Suprapubic skin (tissue), 4 donors: ENCODE data around the gene PIK3CD. TPM values are rescaled to one million over a fixed set of nuclear protein-coding genes. Genes with fewer than 3 reads are reported as not detected.

Source experiments
- DNase-seq, 2 donors: peaks; one replicate each; pipeline ENCODE4 v3.0.0-alpha.2; 2019; ENCODE audit warnings: low spot score in 2 of 2
- H3K27ac ChIP-seq: fragments of 200-600 bp; sonication (generic); one replicate; pipeline ENCODE4 v1.5.1; 2019
- H3K27me3 ChIP-seq: fragments of 200-600 bp; sonication (generic); one replicate; pipeline ENCODE4 v1.5.1; 2019
- H3K36me3 ChIP-seq: fragments of 200-600 bp; sonication (generic); one replicate; pipeline ENCODE4 v1.5.1; 2019
- H3K4me1 ChIP-seq: fragments of 200-600 bp; sonication (generic); one replicate; pipeline ENCODE4 v1.5.1; 2019
- H3K4me3 ChIP-seq: fragments of 200-600 bp; sonication (generic); one replicate; pipeline ENCODE4 v1.5.1; 2019; ENCODE audit warnings: mild to moderate bottlenecking
- H3K9me3 ChIP-seq: fragments of 200-600 bp; sonication (generic); one replicate; pipeline ENCODE4 v1.5.1; 2019
- EP300 ChIP-seq: sonication (generic); formaldehyde crosslinking; IDR thresholded peaks from one replicate; pipeline ENCODE4 v1.6.1; 2017; ENCODE audit warnings: antibody characterized with exemption
- POLR2A ChIP-seq, 2 donors: fragments of 450-650 bp; IDR thresholded peaks; one replicate each; pipeline ENCODE4 v1.6.1; 2017; ENCODE audit warnings: antibody characterized with exemption in 2 of 2, mild to moderate bottlenecking in 2 of 2, moderate library complexity in 2 of 2
- POLR2AphosphoS5 ChIP-seq, 3 donors: sonication (generic); formaldehyde crosslinking; IDR thresholded peaks; one replicate each; pipeline ENCODE4 v1.6.1; 2017; ENCODE audit warnings: antibody characterized with exemption in 3 of 3
- WGBS: methylation state at CpG from one replicate; pipeline ENCODE4 v1.1.5; 2018; 5-methylcytosine and 5-hydroxymethylcytosine counted together
- total RNA-seq, 4 donors: library from RNA; depleted of rRNA; stranded (reverse); fragments of >200 nt; gene quantifications; one replicate each; pipeline ENCODE4 v1.1.0, GENCODE V29; 2016
- TF ChIP-seq, protein P1 (sequence below), 2 donors: fragments of 200-600 bp in 1 of 2; fragments of 450-650 bp in 1 of 2; sonication (generic) in 1 of 2; IDR thresholded peaks; one replicate each; pipeline ENCODE4 v1.5.1; 2016 to 2019; ENCODE audit warnings: antibody characterized with exemption in 2 of 2, mild to moderate bottlenecking in 1 of 2, moderate library complexity in 1 of 2

The PIK3CD gene
- total RNA-seq, 4 donors from 2014 or later, result 4.0 to 8.6 (median 6.4) TPM

DNA sequence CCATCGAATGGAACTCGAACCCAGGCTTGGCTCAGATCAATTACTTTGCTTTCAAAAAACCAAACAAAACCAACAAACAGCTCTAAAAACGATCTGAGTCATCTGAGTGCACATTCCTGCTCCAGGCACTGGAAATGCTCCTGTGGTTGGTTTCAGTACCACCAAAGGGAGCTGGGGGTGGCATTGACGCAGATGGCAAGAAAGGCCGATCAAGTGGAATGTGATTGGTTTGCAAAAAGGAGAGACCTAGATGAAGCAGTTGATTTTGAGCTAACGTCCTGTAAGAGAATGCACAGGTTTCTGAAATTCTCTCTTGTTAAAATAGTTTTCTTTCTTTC, 39.5 kb downstream of the PIK3CD start:
- 73% methylated on average over 6 of the region's 6 CpGs for WGBS
- H3K4me3 ChIP-seq, result no peak overlapping the region
- TF ChIP-seq POLR2A (IDR thresholded peaks at IDR 0.05), result no peak
- TF ChIP-seq EP300, result no peak
- TF ChIP-seq, protein P1, sequence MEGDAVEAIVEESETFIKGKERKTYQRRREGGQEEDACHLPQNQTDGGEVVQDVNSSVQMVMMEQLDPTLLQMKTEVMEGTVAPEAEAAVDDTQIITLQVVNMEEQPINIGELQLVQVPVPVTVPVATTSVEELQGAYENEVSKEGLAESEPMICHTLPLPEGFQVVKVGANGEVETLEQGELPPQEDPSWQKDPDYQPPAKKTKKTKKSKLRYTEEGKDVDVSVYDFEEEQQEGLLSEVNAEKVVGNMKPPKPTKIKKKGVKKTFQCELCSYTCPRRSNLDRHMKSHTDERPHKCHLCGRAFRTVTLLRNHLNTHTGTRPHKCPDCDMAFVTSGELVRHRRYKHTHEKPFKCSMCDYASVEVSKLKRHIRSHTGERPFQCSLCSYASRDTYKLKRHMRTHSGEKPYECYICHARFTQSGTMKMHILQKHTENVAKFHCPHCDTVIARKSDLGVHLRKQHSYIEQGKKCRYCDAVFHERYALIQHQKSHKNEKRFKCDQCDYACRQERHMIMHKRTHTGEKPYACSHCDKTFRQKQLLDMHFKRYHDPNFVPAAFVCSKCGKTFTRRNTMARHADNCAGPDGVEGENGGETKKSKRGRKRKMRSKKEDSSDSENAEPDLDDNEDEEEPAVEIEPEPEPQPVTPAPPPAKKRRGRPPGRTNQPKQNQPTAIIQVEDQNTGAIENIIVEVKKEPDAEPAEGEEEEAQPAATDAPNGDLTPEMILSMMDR (IDR thresholded peaks at IDR 0.05), result no peak
- no peak for TF ChIP-seq POLR2AphosphoS5 (IDR thresholded peaks at IDR 0.05)
- H3K9me3 ChIP-seq, result no peaks in the 10 kb centered on the region
- H3K36me3 ChIP-seq, result peaks cover 3% of the 10 kb centered on the region
- no peak for DNase-seq
- peaks cover 36% of the 10 kb centered on the region for H3K4me1 ChIP-seq
- H3K27me3 ChIP-seq, result no peaks in the 10 kb centered on the region
- no peak overlapping the region for H3K27ac ChIP-seq

DNA sequence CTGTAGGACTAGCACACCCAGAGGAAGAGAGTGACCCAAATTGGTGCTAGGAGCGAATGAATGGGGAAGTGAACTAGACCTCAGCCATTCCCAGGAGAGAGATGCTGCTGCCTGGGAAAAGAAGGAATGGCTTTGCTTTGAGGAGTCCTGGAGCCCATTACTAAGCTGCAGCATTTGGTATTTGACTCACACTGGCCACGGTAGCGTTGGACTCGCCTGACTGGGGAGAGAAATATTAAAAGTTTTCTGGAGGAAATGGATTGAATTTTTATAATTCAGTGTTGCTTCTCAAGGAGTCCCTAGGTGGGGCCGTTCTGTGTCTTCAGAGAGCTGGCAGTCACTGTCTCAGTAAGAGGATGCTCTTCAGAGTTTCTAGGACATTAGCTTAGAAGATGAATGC, 40.2 kb downstream of the PIK3CD start:
- Histone ChIP-seq H3K27ac (no peak overlapping the region), H3K4me3 (no peak overlapping the region), H3K27me3 (no peaks in the 10 kb centered on the region), H3K36me3 (peaks cover 3% of the 10 kb centered on the region), H3K9me3 (no peaks in the 10 kb centered on the region), H3K4me1 (peaks cover 36% of the 10 kb centered on the region)
- TF ChIP-seq, protein P1 (IDR thresholded peaks at IDR 0.05), result no peak
- TF ChIP-seq EP300, result no peak
- TF ChIP-seq POLR2AphosphoS5 (IDR thresholded peaks at IDR 0.05), result no peak
- no peak for TF ChIP-seq POLR2A (IDR thresholded peaks at IDR 0.05)
- 74% methylated on average over 5 of the region's 5 CpGs for WGBS
- no peak for DNase-seq

DNA sequence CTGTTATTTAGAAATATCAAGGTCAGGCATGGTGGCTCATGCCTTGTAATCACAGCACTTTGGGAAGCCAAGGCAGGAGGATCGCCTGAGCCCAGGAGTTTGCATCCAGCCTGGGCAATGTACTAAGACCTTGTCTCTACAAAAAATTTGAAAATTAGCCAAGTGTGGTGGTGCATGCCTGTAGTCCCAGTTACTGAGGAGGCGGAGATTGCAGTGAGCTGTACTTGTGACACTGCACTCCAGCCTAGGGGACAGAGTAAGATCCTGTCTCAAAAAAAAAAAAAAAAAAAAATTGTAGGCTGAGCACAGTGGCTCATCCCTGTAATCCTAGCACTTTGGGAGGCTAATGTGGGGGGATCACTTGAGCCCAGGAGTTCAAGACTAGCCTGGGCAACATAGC, 45.3 kb downstream of the PIK3CD start:
- DNase-seq, result no peak
- TF ChIP-seq POLR2A (IDR thresholded peaks at IDR 0.05), result no peak
- no peak for TF ChIP-seq EP300
- TF ChIP-seq, protein P1 (IDR thresholded peaks at IDR 0.05), result no peak
- TF ChIP-seq POLR2AphosphoS5 (IDR thresholded peaks at IDR 0.05), result no peak
- Histone ChIP-seq H3K4me3 (no peak overlapping the region), H3K4me1 (peaks cover 7% of the 10 kb centered on the region), H3K27me3 (no peaks in the 10 kb centered on the region), H3K9me3 (no peaks in the 10 kb centered on the region), H3K27ac (no peak overlapping the region), H3K36me3 (peaks cover 3% of the 10 kb centered on the region)
- 92% methylated on average over 2 of the region's 2 CpGs for WGBS

- no peaks in the 10 kb centered on the region for H3K9me3 ChIP-seq
- peaks cover 8% of the 10 kb centered on the region for H3K4me1 ChIP-seq
- DNase-seq, result no peak
- no peak overlapping the region for H3K4me3 ChIP-seq
- WGBS, result 86% methylated on average over 7 of the region's 7 CpGs
- H3K27ac ChIP-seq, result no peak overlapping the region
- no peaks in the 10 kb centered on the region for H3K36me3 ChIP-seq
- TF ChIP-seq EP300 (no peak), POLR2AphosphoS5 (IDR thresholded peaks at IDR 0.05) (no peak), POLR2A (IDR thresholded peaks at IDR 0.05) (no peak)
- TF ChIP-seq, protein P1 (IDR thresholded peaks at IDR 0.05), result no peak
- H3K27me3 ChIP-seq, result no peaks in the 10 kb centered on the region
Measured at GRCh38 chr1:9699361-9699760, 47.8 kb downstream of the PIK3CD start.

GRCh38 chr1:9700340-9700739, 48.8 kb downstream of the PIK3CD start:
- H3K4me3 ChIP-seq, result no peak overlapping the region
- no peak for TF ChIP-seq EP300
- TF ChIP-seq, protein P1 (IDR thresholded peaks at IDR 0.05), result no peak
- TF ChIP-seq POLR2A (IDR thresholded peaks at IDR 0.05), result no peak
- TF ChIP-seq POLR2AphosphoS5 (IDR thresholded peaks at IDR 0.05), result no peak
- no peak for DNase-seq
- H3K27ac ChIP-seq, result no peak overlapping the region
- no peaks in the 10 kb centered on the region for H3K9me3 ChIP-seq
- H3K36me3 ChIP-seq, result no peaks in the 10 kb centered on the region
- H3K4me1 ChIP-seq, result peaks cover 8% of the 10 kb centered on the region
- H3K27me3 ChIP-seq, result no peaks in the 10 kb centered on the region
- 85% methylated on average over 12 of the region's 12 CpGs for WGBS
